Right atrium auricular region (tissue), 2 donors: ENCODE results near the gene KRT3. TPM values are rescaled to one million over a fixed set of nuclear protein-coding genes. Genes with fewer than 3 reads are reported as not detected.

Source experiments
- DNase-seq: peaks from one replicate; pipeline ENCODE4 v3.0.0-alpha.2; 2019; ENCODE audit warnings: low spot score
- H3K27ac ChIP-seq, 2 donors: fragments of 200-600 bp; sonication (generic); 1 replicate in 1 of 2; 2 replicates in 1 of 2; pipeline ENCODE4 v1.5.1; 2016 to 2019
- H3K27me3 ChIP-seq, 2 donors: fragments of 200-600 bp; sonication (generic); one replicate each; pipeline versions ENCODE4 v1.5.1 to v1.6.0; 2017 to 2019
- H3K36me3 ChIP-seq: fragments of 200-600 bp; sonication (generic); one replicate; pipeline ENCODE4 v1.5.1; 2016
- H3K4me1 ChIP-seq, 2 donors: fragments of 200-600 bp; sonication (generic); one replicate each; pipeline versions ENCODE4 v1.5.1 to v1.6.0; 2017 to 2019
- H3K4me3 ChIP-seq, 2 donors: fragments of 200-600 bp; sonication (generic); 1 replicate in 1 of 2; 2 replicates in 1 of 2; pipeline ENCODE4 v1.5.1; 2017 to 2019; ENCODE audit warnings: mild to moderate bottlenecking in 1 of 2, moderate library complexity in 1 of 2
- H3K9me3 ChIP-seq, 2 donors: fragments of 200-600 bp; sonication (generic); one replicate each; pipeline ENCODE4 v1.5.1; 2019
- CTCF ChIP-seq, 2 donors: fragments of 200-600 bp; sonication (generic); IDR thresholded peaks; one replicate each; pipeline ENCODE4 v1.5.1; 2019; ENCODE audit warnings: antibody characterized with exemption in 2 of 2
- total RNA-seq, 2 donors: library from RNA; depleted of rRNA; stranded (reverse); fragments of >200 nt; gene quantifications; one replicate each; pipeline ENCODE4 v1.1.0, GENCODE V29; 2016

The KRT3 gene
- total RNA-seq, 2 donors from 2014 or later, result not detected

DNA sequence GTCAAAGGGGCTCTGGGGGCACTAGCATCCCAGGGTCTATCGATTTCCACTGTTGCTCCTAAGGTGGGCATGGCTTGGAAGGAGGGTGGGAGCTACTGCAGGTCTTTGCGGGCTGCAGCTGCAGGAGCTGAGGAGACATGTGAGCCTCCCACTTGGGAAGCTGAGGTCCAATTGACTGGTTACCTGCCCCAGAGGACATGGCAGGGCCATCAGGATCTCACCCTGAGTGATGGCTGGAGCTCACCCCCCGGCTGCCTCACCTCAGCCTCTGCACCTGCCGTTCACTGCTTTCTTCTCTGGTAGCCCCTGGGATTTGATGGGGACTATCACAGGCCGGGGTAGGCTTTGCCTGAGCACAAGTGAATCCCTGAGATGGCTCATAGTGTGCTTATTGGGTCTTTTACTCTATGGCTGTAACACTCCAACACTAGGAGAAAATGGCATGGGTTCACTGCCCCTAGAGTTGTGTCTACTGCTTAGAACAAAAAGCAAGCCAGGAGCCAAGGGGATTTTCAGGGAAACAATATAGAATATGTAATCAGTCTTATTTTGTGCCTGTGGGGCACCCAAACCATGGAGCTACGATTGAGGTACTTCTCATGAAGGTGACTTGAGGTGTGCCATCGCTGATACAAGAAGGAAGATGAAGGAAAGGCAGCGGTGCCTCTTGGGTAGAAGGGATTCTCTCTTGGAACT, 21.2 kb upstream of the KRT3 start:
- no peak for DNase-seq
- Histone ChIP-seq H3K27ac (no peak overlapping the region), H3K9me3 (no peaks in the 10 kb centered on the region), H3K36me3 (no peaks in the 10 kb centered on the region), H3K4me1 (no peaks in the 10 kb centered on the region), H3K4me3 (no peak overlapping the region), H3K27me3 (no peaks in the 10 kb centered on the region)
- no peak for TF ChIP-seq CTCF (IDR thresholded peaks at IDR 0.05)

DNA sequence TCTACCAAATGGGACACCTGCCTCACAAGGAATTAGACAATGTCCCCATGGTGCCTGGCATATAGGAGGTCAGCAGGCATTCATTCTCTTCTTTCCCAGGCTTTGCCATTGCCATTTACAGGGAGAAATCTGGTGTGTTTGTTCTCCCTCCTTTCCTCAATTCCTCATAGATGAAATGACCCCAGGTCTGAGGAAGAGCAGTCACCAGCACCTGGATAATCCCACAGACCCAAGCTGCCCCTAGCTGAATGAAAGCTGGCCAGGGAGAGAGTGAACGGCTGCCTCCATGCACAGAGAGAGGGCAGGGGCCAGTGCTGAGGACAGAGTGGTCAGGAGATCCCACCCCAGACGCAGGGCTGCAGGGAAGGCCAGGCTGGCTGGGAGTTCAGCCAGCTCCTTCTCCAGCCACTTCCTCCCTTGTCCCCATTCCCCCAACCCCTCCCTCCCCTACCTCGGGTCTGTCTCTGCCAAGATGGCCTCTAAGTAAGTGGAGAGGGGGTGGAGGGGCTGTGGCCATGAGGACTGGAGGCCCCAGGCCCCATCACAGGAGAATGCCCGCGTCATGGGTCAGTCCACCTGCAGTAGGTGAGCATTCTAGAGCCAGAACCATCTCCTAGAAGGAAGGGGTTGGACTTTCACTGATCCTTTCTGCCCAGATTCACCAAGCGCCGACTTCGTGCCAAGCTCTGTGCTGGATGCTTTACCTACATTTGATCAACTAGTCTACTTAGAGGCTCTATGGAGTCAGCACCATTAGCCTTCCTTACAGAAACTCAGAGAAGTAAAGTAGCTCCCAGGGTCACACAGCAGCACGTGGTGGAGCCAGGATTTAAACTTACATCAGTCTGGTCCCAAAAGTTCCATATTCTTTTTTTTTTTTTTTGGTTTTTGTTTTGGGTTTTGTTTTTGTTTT, 20.0 kb upstream of the KRT3 start:
- TF ChIP-seq CTCF (IDR thresholded peaks at IDR 0.05), result no peak
- Histone ChIP-seq H3K27me3 (no peaks in the 10 kb centered on the region), H3K4me3 (no peak overlapping the region), H3K27ac (no peak overlapping the region), H3K9me3 (no peaks in the 10 kb centered on the region), H3K4me1 (no peaks in the 10 kb centered on the region), H3K36me3 (no peaks in the 10 kb centered on the region)
- no peak for DNase-seq

DNA sequence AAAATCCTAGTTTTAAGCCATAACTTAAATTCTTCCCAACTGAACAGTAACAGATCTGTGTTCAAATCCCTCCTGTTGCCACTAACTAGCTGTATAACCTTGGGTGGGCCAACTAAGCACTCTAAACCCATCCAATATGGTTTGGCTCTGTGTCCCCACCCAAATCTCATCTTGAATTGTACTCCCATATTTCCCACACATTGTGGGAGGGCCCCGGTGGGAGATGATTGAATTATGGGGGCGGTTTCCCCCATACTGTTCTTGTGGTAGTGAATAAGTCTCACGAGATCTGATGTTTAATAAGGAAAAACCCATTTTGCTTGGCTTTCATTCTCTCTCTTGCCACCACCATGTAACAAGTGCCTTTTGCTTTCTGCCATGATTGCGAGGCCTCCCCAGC, 19.2 kb upstream of the KRT3 start:
- Histone ChIP-seq H3K4me1 (no peaks in the 10 kb centered on the region), H3K9me3 (no peaks in the 10 kb centered on the region), H3K27ac (no peak overlapping the region), H3K36me3 (no peaks in the 10 kb centered on the region), H3K4me3 (no peak overlapping the region), H3K27me3 (no peaks in the 10 kb centered on the region)
- DNase-seq, result no peak
- no peak for TF ChIP-seq CTCF (IDR thresholded peaks at IDR 0.05)

GRCh38 chr12:52814710-52815155, 18.8 kb upstream of the KRT3 start:
- H3K4me3 ChIP-seq, result no peak overlapping the region
- TF ChIP-seq CTCF (IDR thresholded peaks at IDR 0.05), result no peak
- no peaks in the 10 kb centered on the region for H3K27me3 ChIP-seq
- no peak for DNase-seq
- no peaks in the 10 kb centered on the region for H3K4me1 ChIP-seq
- no peaks in the 10 kb centered on the region for H3K9me3 ChIP-seq
- no peaks in the 10 kb centered on the region for H3K36me3 ChIP-seq
- H3K27ac ChIP-seq, result no peak overlapping the region

DNA sequence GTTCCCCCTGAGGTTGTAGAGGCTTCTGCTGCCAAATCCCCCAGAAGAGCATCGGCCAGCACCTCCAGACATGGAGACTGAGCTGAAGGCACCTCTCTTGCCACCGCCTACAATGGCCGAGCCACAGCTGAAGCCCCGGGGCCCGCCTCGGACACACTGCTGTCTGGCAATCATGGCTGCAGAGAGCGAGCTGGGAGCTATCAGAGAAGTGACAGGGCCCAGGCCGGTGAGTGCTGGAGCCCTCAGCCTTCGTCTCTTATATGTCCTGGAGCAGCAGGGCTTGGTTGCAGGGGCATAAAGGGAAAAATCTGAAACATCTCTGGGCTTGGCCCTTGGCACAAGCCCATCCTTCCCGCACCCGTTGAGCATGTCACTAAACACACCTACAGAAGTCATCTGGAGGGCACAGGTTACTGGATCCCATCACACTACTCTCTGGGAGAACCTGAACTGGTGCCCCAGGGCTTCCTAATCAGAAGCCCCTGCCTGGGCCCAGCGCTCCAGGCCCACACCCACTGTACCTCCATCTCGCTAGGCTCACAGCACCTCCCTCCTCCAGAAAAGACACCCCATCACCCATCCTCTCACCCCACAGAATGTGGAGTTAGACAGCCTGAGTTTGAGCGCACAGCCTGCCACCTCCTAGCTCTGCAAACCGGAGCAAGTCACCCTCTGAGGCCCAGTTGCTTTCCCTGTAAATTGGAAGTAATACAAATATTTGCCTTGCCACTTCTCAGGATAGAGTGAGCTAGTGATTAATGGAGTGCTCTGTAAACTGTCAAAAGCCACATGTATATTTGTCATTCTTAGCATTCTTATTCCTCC, 18.2 kb upstream of the KRT3 start, which contains the start of gene KRT4:
KRT4 (minus strand) TSS at position 232 of the 825 bp plus-strand sequence; CDS start at position 174, 58 bp downstream.
- TF ChIP-seq CTCF (IDR thresholded peaks at IDR 0.05), result no peak
- H3K9me3 ChIP-seq, result no peaks in the 10 kb centered on the region
- H3K4me1 ChIP-seq, result no peaks in the 10 kb centered on the region
- H3K27ac ChIP-seq, result no peak within 1 kb of the TSS
- H3K27me3 ChIP-seq, result no peaks in the 10 kb centered on the region
- H3K36me3 ChIP-seq, result no peaks in the 10 kb centered on the region
- no peak within 1 kb of the TSS for H3K4me3 ChIP-seq
- no peak for DNase-seq
